Common myeloid progenitor, CD34-positive (primary cell): ENCODE measurements around the gene SH2D4B.

Source experiments
- CTCF ChIA-PET: fragments of 350-600 bp; sonication (Branson Sonifier 250); formaldehyde crosslinking; loops from one replicate; lab custom pipeline; 2021; ENCODE audit warnings: antibody characterized with exemption; lab: Charles Lee
- POLR2A ChIA-PET: fragments of 350-600 bp; sonication (Branson Sonifier 250); formaldehyde crosslinking; loops from one replicate; lab custom pipeline; 2021; ENCODE audit warnings: antibody characterized with exemption; lab: Charles Lee
- DNase-seq, 3 donors: peaks; one replicate each; pipeline versions ENCODE4 v3.0.0 to v3.0.0-alpha.2; 2013
- H3K27ac ChIP-seq, 2 experiments: 1 replicate in 1 of 2; 2 replicates in 1 of 2; pipeline ENCODE4 v1.7.0; 2013; ENCODE audit warnings: inconsistent platforms in 2 of 2, low read length in 2 of 2, mild to moderate bottlenecking in 2 of 2, low read depth in 1 of 2, moderate library complexity in 1 of 2; ENCODE audit not compliant: severe bottlenecking in 2 of 2, insufficient read depth in 1 of 2, poor library complexity in 1 of 2
- H3K27me3 ChIP-seq, 5 experiments: replicated peaks in 2 of 5; 1 replicate in 3 of 5; 2 replicates in 2 of 5; pipeline versions ENCODE4 v1.6.1 to v1.7.0; 2013; ENCODE audit warnings: low read length in 4 of 5, mild to moderate bottlenecking in 2 of 5, moderate library complexity in 2 of 5, inconsistent platforms in 1 of 5; ENCODE audit not compliant: insufficient read depth in 5 of 5, control insufficient read depth in 4 of 5
- H3K36me3 ChIP-seq, 4 experiments: 1 replicate in 2 of 4; 2 replicates in 2 of 4; pipeline versions ENCODE4 v1.6.1 to v1.7.0; 2013; ENCODE audit warnings: low read length in 3 of 4, control low read depth in 1 of 4, mild to moderate bottlenecking in 1 of 4; ENCODE audit not compliant: control insufficient read depth in 4 of 4, insufficient read depth in 4 of 4
- H3K4me1 ChIP-seq, 4 experiments: 1 replicate in 3 of 4; 2 replicates in 1 of 4; pipeline versions ENCODE4 v1.6.1 to v1.7.1; 2013; ENCODE audit warnings: low read length in 3 of 4, mild to moderate bottlenecking in 3 of 4, control low read depth in 1 of 4, inconsistent platforms in 1 of 4, moderate library complexity in 1 of 4; ENCODE audit not compliant: control insufficient read depth in 4 of 4, insufficient read depth in 4 of 4; ENCODE audit errors: control extremely low read depth in 1 of 4
- H3K4me3 ChIP-seq, 7 experiments: 1 replicate in 4 of 7; 2 replicates in 3 of 7; pipeline versions ENCODE4 v1.5.1 to v1.7.0; 2013; ENCODE audit warnings: mild to moderate bottlenecking in 7 of 7, low read length in 6 of 7, moderate library complexity in 6 of 7, inconsistent platforms in 2 of 7, low read depth in 2 of 7, control low read depth in 1 of 7; ENCODE audit not compliant: insufficient read depth in 4 of 7, control insufficient read depth in 1 of 7; ENCODE audit errors: extremely low read depth in 1 of 7
- H3K9me3 ChIP-seq, 5 experiments: 1 replicate in 4 of 5; 2 replicates in 1 of 5; pipeline versions ENCODE4 v1.6.1 to v1.7.1; 2013; ENCODE audit warnings: low read length in 4 of 5, mild to moderate bottlenecking in 2 of 5, inconsistent platforms in 1 of 5, low read depth in 1 of 5, moderate library complexity in 1 of 5; ENCODE audit not compliant: control insufficient read depth in 4 of 5, insufficient read depth in 2 of 5; ENCODE audit errors: control extremely low read depth in 1 of 5
- WGBS: methylation state at CpG from one replicate; pipeline ENCODE4 v1.1.5; 2013; ENCODE audit not compliant: insufficient coverage; 5-methylcytosine and 5-hydroxymethylcytosine counted together

Gene SH2D4B

DNA sequence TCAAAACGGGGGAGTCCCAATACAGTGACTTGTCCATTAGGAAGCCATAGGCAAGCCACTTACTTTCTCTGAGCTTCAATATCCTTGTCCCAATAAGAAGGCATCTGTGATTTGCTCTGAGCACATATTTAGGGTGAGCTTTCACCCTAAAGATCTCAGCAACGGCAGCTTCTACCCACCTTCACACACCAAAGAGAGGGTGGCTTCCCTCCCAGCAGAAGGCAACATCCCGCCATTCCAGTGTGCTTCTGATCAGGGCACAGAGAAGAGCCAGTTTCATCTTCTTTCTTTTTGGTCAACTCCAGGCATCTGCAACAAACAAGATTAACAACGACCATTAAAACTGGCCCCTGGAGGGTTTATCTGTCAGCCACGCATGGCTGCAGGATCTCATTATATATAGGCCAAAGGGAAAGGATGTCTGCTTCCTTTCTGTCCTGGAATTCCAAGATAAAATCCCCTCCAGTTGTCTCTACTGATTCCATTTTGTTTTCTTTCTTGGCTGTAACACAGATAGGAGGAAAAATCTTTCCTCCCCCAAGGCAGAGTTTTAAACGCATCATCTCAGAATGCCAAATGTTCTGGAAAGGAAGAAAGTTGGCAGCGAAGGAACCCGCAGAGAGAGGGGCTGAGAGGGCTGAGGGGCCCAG lies 491 bp upstream of the SH2D4B start:
- DNase-seq, result no peak
- ChIA-PET POLR2A (no interaction called here), CTCF (interaction anchor here (0.8 to 1.5 kb wide), 3 partner anchors 13 to 56 kb away, joined by 3 to 4 read pairs (median 4); no protein-coding TSS in a partner anchor)
- Histone ChIP-seq H3K36me3 (no peaks in the 10 kb centered on the region), H3K4me1 (peaks cover 0 to 22% (median 16%) of the 10 kb centered on the region in 4 experiments), H3K27me3 (no peaks in the 10 kb centered on the region), H3K4me3 (no peak overlapping the region), H3K27ac (no peak overlapping the region), H3K9me3 (no peaks in the 10 kb centered on the region)
- 100% methylated on average over 5 of the region's 8 CpGs for WGBS

DNA sequence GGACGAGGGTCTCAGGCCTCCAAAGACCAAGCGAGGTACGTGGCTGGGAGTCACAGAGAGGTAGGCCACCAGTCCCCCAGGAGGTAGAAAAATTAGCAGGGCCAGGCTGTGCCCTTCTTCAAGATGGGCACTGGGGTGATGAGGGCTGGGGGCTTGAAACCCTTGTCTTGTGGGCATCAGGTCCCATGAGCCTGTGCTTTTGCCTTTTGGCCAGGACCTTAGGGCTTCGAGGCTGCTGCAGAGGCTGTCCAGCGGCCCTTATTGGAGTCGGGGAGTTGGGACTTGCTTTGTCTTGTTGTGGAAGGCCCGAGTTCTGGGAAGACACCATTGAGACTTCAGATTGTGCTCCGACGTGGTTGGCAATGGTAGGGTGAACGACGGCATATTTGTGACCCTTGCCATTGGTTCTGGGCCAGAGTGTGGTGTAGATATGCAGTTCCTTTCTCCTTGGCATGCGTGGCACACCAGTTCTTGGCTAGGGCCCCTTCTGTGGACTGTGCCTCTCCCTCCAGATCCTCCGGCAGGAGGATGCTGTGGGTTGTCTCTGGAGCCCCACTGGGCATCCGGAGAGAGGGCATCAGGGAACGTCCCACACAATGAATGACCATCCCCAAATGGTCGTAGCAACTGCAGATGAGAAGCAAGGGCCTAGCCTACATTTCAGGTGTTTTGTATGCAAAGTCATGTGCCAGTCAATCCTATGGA lies 931 bp downstream of the SH2D4B start:
- H3K4me1 ChIP-seq, result peaks cover 0 to 22% (median 15%) of the 10 kb centered on the region in 4 experiments
- no peaks in the 10 kb centered on the region for H3K9me3 ChIP-seq
- POLR2A ChIA-PET, result no interaction called here
- CTCF ChIA-PET, result interaction anchor here (1.1 kb wide), 1 partner anchor 11 kb away, joined by 4 read pairs; no protein-coding TSS in a partner anchor
- H3K4me3 ChIP-seq, result no peak overlapping the region
- H3K27me3 ChIP-seq, result no peaks in the 10 kb centered on the region
- H3K27ac ChIP-seq, result no peak overlapping the region
- peaks cover 0 to 2% (median 0%) of the 10 kb centered on the region in 4 experiments for H3K36me3 ChIP-seq
- DNase-seq, result no peak
- WGBS, result 92% methylated on average over 16 of the region's 16 CpGs

DNA sequence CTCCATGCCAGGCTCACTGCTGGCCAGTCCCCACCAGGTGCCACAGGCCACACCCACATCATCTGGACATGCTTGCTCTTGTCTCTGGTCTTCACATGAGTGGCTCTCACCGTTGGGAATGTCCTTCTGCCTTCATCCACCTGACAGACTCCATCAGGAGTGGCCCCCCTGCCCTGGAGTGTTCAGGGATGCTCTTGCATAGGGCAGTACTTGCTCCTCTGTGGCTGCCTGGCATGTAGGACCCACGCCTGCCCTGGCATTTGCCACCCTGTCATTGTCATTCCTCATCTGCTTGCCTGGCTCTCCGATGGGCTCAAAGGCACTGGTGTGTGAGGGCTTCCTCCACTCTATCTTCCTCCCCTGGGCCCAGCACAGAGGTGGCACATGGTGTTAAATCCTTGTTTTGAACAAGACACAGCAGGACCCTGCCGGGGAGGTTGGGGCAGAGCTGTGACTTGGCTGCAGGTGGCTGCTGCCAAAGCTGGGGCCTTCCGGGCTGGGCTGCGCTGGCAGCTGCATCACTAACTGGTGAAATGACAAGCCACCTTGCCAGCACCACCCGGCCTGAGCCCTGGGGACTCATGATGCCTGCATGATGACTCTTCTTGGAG lies 1.8 kb downstream of the SH2D4B start:
- CTCF ChIA-PET, result no interaction called here
- 95% methylated on average over 4 of the region's 7 CpGs for WGBS
- Histone ChIP-seq H3K36me3 (peaks cover 0 to 2% (median 0%) of the 10 kb centered on the region in 4 experiments), H3K4me3 (no peak overlapping the region), H3K27me3 (no peaks in the 10 kb centered on the region), H3K27ac (no peak overlapping the region), H3K9me3 (no peaks in the 10 kb centered on the region), H3K4me1 (peaks cover 0 to 22% (median 15%) of the 10 kb centered on the region in 4 experiments)
- POLR2A ChIA-PET, result no interaction called here
- DNase-seq, result peak in 2 of 3 donors; percentile 27 to 34

DNA sequence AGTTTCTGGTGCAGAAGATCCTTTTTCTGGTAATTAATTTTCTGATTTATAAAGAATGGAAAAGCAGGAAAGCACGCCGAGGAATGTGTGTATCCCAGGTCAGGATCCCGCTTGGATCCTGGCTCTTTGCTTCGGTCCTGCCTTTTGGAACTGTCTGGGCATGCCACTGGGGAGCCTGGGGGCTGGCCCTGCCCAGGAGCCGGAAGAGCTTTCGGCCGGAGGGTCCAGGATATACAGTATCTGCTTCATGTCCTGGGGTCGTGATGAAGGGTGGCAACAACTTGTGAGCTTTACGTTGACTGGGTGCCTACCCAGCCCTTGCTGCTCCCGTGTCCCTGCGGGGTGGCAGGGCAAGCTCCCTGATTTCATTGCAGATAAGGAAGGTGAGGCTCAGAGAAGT lies 2.4 kb downstream of the SH2D4B start:
- ChIA-PET CTCF (no interaction called here), POLR2A (no interaction called here)
- H3K36me3 ChIP-seq, result peaks cover 0 to 2% (median 0%) of the 10 kb centered on the region in 4 experiments
- no peak overlapping the region for H3K27ac ChIP-seq
- no peaks in the 10 kb centered on the region for H3K27me3 ChIP-seq
- H3K9me3 ChIP-seq, result no peaks in the 10 kb centered on the region
- no peak overlapping the region for H3K4me3 ChIP-seq
- H3K4me1 ChIP-seq, result peaks cover 0 to 22% (median 15%) of the 10 kb centered on the region in 4 experiments
- 99% methylated on average over 8 of the region's 11 CpGs for WGBS
- DNase-seq, result no peak

DNA sequence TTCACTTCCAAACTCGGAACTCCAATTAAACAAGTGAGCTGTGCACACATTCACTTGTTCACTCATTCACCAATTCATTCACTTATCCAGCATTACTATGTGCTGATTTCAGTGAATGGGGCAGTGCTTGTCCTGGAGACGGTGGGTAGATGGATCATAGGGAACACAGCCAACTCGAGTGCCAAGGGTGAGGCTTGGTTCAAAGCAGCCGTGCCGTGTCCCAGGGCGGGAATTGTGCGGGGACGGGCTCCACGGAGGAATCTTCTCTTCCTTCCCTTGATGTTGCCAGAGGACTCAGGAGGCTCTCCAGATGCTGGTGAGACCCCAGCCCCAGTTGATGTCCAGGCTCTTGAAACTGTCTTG lies 2.9 kb downstream of the SH2D4B start:
- H3K9me3 ChIP-seq, result no peaks in the 10 kb centered on the region
- H3K4me3 ChIP-seq, result no peak overlapping the region
- POLR2A ChIA-PET, result no interaction called here
- H3K36me3 ChIP-seq, result peaks cover 0 to 2% (median 0%) of the 10 kb centered on the region in 4 experiments
- no peak overlapping the region for H3K27ac ChIP-seq
- CTCF ChIA-PET, result no interaction called here
- DNase-seq, result no peak
- H3K27me3 ChIP-seq, result no peaks in the 10 kb centered on the region
- 98% methylated on average over 9 of the region's 9 CpGs for WGBS
- peaks cover 0 to 21% (median 13%) of the 10 kb centered on the region in 4 experiments for H3K4me1 ChIP-seq

DNA sequence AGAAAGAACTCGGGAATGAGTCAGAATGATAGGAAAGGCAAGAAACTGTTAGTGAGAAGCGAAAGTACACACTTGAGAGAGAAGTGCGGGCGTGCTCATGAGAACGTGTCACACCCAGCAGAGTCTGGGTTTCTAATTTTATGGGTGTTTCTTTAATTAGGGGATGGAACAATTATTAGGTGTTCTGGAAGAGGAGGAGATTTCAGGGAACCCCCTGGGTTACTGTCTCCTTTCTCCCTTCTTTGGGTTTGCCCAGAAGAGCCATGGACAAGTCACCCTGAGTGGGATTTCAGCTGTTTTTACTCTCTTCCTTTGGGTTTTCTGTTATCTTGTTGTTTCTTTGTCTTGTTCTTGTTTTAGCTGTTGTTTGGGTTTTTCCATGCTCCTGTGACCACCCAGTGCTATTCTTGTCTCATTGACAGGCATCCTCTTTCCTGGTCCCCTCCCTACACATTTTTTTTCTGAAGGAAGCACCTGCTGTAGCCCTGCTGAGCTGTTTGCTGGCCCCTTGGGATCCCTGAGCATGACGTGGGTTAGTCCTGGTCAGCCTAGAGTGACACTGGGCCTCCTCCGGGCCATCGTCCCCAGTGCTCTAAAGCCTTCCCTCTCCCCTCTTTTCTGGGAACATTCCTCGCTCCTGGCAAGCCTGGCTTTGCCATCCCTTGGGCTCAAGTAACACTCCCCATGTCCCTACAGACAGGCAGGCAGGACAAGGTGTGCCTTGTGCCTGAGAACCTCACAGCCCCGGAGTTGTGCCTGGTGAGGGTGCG lies 3.5 kb downstream of the SH2D4B start:
- POLR2A ChIA-PET, result no interaction called here
- peaks cover 0 to 20% (median 12%) of the 10 kb centered on the region in 4 experiments for H3K4me1 ChIP-seq

More for the DNA sequence above, 3.5 kb downstream of the SH2D4B start:
- CTCF ChIA-PET, result interaction anchor here (0.8 to 1.3 kb wide), 3 partner anchors 11 to 119 kb away, joined by 3 read pairs; no protein-coding TSS in a partner anchor
- H3K9me3 ChIP-seq, result no peaks in the 10 kb centered on the region
- no peak overlapping the region for H3K4me3 ChIP-seq
- peaks cover 0 to 2% (median 0%) of the 10 kb centered on the region in 4 experiments for H3K36me3 ChIP-seq
- H3K27ac ChIP-seq, result no peak overlapping the region
- peak in 2 of 3 donors; percentile 36 to 39 for DNase-seq
- no peaks in the 10 kb centered on the region for H3K27me3 ChIP-seq
- 82% methylated on average over 9 of the region's 11 CpGs for WGBS
